Type B pancreatic cell (in vitro differentiated cells): ENCODE results near the gene SLX4IP. TPM values are rescaled to one million over a fixed set of nuclear protein-coding genes. Genes with fewer than 3 reads are reported as not detected.

Source experiments
- DNase-seq: peaks from one replicate; pipeline ENCODE4 v3.0.0; 2021; ENCODE audit warnings: mixed read lengths; ENCODE audit not compliant: unreplicated experiment; ENCODE audit errors: extremely low spot score
- H3K27ac Mint-ChIP-seq: 2 replicates; pipeline ENCODE4 v1.8.0; 2021; ENCODE audit warnings: mild to moderate bottlenecking, mixed read lengths
- H3K27me3 Mint-ChIP-seq: 2 replicates; pipeline ENCODE4 v1.8.0; 2021; ENCODE audit warnings: mixed read lengths
- H3K36me3 Mint-ChIP-seq: 2 replicates; pipeline ENCODE4 v1.8.0; 2021; ENCODE audit warnings: mixed read lengths
- H3K4me1 Mint-ChIP-seq: one replicate; pipeline ENCODE4 v1.8.0; 2021; ENCODE audit warnings: mixed read lengths; ENCODE audit not compliant: unreplicated experiment
- H3K4me3 Mint-ChIP-seq: 2 replicates; pipeline ENCODE4 v1.8.0; 2021; ENCODE audit warnings: mild to moderate bottlenecking, mixed read lengths
- H3K9me3 Mint-ChIP-seq: 2 replicates; pipeline ENCODE4 v1.8.0; 2021; ENCODE audit warnings: mixed read lengths
- CTCF ChIP-seq: fragments of 200-600 bp; sonication (generic); conservative IDR thresholded peaks from 2 replicates; pipeline ENCODE4 v1.5.0; 2021; ENCODE audit warnings: antibody characterized with exemption, mild to moderate bottlenecking
- total RNA-seq: library from RNA; stranded (reverse); gene quantifications from 2 replicates; pipeline ENCODE4 v1.2.1, GENCODE V29; 2021; ENCODE audit warnings: low replicate concordance

SLX4IP gene
- total RNA-seq, 1 donor from 2014 or later, result 8.5 TPM

- no peaks in the 10 kb centered on the region for H3K36me3 Mint-ChIP-seq
- H3K9me3 Mint-ChIP-seq, result peaks cover 4% of the 10 kb centered on the region
- no peak overlapping the region for H3K4me3 Mint-ChIP-seq
- H3K4me1 Mint-ChIP-seq, result peaks cover 34% of the 10 kb centered on the region
- no peak overlapping the region for H3K27ac Mint-ChIP-seq
- H3K27me3 Mint-ChIP-seq, result no peaks in the 10 kb centered on the region
- no peak for TF ChIP-seq CTCF
- DNase-seq, result no peak
Observed at GRCh38 chr20:10516529-10516928, 81.4 kb downstream of the SLX4IP start.

GRCh38 chr20:10519361-10520046, 84.4 kb downstream of the SLX4IP start:
- no peak for TF ChIP-seq CTCF
- H3K4me3 Mint-ChIP-seq, result no peak overlapping the region
- peaks cover 4% of the 10 kb centered on the region for H3K9me3 Mint-ChIP-seq
- peaks cover 41% of the 10 kb centered on the region for H3K4me1 Mint-ChIP-seq
- no peak overlapping the region for H3K27ac Mint-ChIP-seq
- H3K36me3 Mint-ChIP-seq, result no peaks in the 10 kb centered on the region
- no peak for DNase-seq
- no peaks in the 10 kb centered on the region for H3K27me3 Mint-ChIP-seq

- no peak for DNase-seq
- Mint-ChIP-seq H3K4me1 (peaks cover 43% of the 10 kb centered on the region), H3K9me3 (peaks cover 4% of the 10 kb centered on the region), H3K4me3 (no peak overlapping the region), H3K27ac (no peak overlapping the region), H3K36me3 (no peaks in the 10 kb centered on the region), H3K27me3 (no peaks in the 10 kb centered on the region)
- TF ChIP-seq CTCF, result no peak
Observed at GRCh38 chr20:10520528-10520927, 85.4 kb downstream of the SLX4IP start.

- Mint-ChIP-seq H3K27me3 (no peaks in the 10 kb centered on the region), H3K9me3 (peaks cover 4% of the 10 kb centered on the region), H3K4me1 (peaks cover 49% of the 10 kb centered on the region), H3K4me3 (no peak overlapping the region), H3K36me3 (peaks cover 4% of the 10 kb centered on the region), H3K27ac (no peak overlapping the region)
- no peak for TF ChIP-seq CTCF
- no peak for DNase-seq
Observed at GRCh38 chr20:10521068-10521831, 86.1 kb downstream of the SLX4IP start.

- TF ChIP-seq CTCF, result no peak
- Mint-ChIP-seq H3K9me3 (peaks cover 4% of the 10 kb centered on the region), H3K27me3 (no peaks in the 10 kb centered on the region), H3K4me1 (peaks cover 44% of the 10 kb centered on the region), H3K27ac (no peak overlapping the region), H3K4me3 (no peak overlapping the region), H3K36me3 (peaks cover 4% of the 10 kb centered on the region)
- DNase-seq, result no peak
Observed at GRCh38 chr20:10521836-10522235, 86.7 kb downstream of the SLX4IP start.
